HG02981 (cell line): ENCODE measurements around the gene ATP9A.
"Not testable (repeated sequence)": the region's sequence is repeated elsewhere in the genome, so short reads cannot be mapped to it uniquely, and the experiment has no call there.

Experiments
- ATAC-seq: cut with Tn5 transposase; IDR thresholded peaks from one replicate; pipeline ENCODE4 v1.9.1; 2021; ENCODE audit warnings: mild to moderate bottlenecking, moderate library complexity; ENCODE audit not compliant: unreplicated experiment

Gene ATP9A

GRCh38 chr20:51727872-51728271 lies 40.3 kb downstream of the ATP9A start:
- ATAC-seq: no peak

DNA sequence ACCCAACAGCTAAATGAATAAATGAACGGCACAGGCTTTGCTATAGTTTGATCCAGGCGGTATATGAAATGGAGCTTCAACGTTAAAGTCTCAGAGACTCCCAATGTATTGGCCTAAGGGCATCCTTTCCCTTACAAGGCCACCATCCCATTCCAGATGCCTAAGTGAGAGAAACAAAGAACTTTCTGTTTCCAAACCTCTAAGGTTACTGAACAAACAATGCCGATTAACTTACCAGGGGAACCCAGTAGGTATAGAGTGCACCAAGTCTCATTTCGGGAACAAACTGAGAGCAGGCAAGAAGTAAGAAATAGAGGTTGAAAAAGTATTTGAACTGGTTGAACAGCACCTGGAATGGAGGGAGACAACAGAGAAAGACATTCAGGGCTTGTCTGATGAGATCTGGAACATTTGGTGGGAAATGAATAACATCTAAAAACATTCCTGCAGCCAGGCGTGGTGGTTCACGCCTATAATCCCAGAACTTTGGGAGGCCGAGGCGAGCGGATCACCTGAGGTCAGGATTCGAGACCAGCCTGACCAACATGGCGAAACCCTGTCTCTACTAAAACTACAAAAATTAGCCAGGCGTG lies 42.5 kb downstream of the ATP9A start:
- no peak for ATAC-seq

- ATAC-seq: not testable (repeated sequence)
Measured at GRCh38 chr20:51723026-51723425, 45.2 kb downstream of the ATP9A start.

GRCh38 chr20:51722246-51722645 lies 45.9 kb downstream of the ATP9A start:
- not testable (repeated sequence) for ATAC-seq

DNA sequence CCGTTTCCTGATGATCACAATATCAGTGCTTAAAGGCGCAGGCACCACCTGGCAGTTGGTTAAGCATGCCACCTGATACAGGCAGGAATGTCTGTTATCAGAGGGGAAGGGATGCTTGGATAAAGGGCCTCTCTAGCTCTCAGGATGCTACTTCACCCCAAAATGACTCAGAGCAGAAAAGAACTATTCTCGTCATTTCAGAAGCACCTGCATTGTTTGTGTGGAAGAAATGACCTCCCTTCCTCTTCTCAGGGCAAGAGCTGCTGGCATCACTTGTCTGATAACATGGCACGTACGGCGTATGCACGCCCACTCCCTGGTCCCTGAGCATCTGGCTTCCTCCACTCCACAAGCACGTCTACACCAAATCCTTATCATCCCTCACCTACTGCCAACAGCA lies 47.3 kb downstream of the ATP9A start:
- ATAC-seq: no peak

- ATAC-seq: no peak
Measured at GRCh38 chr20:51720384-51720783, 47.8 kb downstream of the ATP9A start.

DNA sequence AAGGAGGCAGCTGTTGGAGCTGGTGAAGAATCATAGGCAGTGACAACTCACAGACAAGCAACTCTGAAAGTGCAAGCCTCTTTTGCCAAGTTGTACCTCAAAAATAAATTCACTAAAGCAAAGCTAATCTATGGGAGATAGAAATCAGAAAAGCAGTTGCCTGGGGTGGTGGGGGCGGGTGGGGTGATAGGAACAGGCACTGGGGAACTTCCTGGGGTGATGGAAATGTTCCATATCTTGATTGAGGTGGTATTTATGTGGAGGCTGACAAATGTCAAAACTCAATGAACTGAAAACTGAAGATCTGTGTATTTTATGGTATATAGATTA lies 52.4 kb downstream of the ATP9A start:
- ATAC-seq: no peak

GRCh38 chr20:51715163-51715855 lies 52.9 kb downstream of the ATP9A start:
- ATAC-seq: no peak

GRCh38 chr20:51713213-51713598 lies 55.0 kb downstream of the ATP9A start:
- no peak for ATAC-seq

DNA sequence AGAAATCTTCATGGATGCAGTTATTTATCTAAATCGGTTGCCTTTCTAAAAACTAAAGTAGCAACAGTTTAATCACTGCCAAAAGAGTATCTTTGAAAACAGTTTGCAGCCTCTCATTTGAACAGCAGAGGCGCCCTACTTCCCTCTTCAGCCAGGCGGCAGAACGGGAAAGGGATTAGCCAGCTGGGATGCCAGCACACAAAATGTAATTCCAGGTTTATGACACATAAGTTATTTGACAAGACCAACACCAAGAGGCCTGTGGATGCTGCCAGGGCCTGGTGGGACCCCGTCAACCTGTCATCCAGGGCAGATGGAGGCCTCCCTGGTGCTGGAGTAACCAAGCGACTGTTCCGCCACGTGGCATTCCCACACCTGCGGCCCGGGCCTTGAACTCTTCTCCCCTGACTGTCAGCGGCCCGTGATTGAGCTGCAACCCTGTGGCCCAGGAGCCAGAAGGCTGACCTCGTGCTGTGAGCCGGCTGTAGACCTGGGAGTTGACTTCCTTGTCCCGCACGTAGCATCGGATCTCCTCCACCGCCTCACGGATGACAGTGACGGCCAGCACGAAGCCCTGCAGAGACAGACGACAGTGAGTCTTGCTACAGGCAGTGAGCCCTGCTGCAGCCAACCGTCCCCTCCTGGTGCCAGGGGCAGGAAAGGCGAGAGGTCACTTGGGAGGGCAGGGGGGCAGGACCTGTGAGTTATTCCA lies 55.5 kb downstream of the ATP9A start:
- no peak for ATAC-seq

GRCh38 chr20:51711426-51711825 lies 56.8 kb downstream of the ATP9A start:
- ATAC-seq: no peak

- no peak for ATAC-seq
Measured at GRCh38 chr20:51710361-51710894, 57.8 kb downstream of the ATP9A start.

DNA sequence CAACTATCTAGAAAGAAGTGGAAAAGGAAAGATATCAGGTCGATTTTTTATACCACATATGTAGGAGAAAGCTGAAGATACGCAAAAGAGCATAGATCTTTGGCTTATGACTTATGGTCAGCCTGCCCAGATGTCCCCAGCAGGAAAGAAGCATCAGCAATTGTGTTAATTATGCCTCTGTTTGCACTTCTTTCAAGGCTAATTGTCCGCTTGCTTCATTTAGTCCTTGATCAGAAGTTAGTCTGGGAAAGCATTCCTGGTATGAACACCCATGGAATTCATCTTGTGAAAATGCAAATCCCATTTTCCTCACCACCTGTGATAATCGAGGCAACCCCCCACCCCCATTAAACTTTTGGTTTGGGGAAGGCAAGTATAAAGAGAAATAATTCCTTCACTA lies 62.8 kb downstream of the ATP9A start:
- ATAC-seq: no peak

- ATAC-seq: no peak
Measured at GRCh38 chr20:51703400-51704287, 64.5 kb downstream of the ATP9A start.

- no peak for ATAC-seq
Measured at GRCh38 chr20:51702556-51702955, 65.6 kb downstream of the ATP9A start.

DNA sequence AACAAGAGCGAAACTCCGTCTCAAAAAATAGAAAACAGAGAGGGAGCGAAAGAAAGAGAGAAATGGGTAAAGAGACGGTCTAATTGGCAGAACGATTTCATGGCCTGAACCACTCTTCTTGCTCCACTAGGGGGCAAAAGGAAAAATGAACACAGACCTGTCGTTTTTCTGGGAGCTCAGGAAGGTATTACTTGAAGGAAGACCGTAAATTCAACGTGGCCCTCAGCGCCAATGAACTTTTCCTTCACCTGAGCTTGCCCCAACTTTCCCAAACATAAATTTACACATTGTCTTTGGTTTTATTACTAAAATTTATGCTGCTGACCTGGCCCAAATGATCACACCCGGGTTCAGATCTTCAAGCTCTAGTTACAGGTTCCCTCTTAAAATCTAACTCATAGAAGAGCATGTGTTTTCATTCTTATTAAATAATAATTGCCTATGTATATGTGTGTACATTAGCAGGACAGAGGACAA lies 67.3 kb downstream of the ATP9A start:
- no peak for ATAC-seq

- ATAC-seq: no peak
Measured at GRCh38 chr20:51698252-51698651, 69.9 kb downstream of the ATP9A start.

GRCh38 chr20:51697096-51697826 lies 70.9 kb downstream of the ATP9A start:
- no peak for ATAC-seq

DNA sequence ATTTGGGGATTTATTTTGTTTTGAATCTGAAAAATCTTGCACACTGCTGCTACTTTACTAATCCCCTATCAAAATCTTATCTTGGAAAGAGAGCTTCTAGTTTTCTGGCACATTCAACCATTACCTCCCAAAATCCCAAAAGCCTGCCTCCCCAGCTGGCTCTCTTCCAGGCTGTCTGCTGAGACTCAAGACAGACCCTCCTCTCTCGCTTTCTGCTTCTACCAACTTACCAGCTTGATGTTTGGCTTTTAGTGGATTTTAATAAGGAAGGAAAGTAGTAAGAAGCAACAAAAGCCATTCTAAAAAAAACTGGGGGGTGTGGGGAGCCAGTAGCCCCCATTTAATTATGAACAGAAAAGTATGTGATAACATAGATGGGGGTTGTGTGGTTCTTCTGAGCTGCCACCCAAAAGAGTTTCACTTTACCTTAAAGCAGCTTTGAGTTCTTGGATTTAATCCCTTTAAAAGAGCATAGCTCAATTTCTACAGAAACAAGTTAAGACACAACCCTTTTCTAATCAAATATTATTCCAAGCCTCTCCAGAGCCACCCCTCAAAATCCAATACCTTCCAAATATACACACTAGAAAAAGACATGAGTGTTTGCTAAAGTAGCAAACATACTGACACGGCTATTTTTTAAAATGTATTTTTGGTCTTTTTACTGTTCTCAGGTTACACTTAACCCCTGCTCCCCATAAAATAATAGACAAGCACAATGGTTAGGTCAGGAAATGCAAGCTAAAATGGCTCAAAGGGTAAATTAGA lies 71.7 kb downstream of the ATP9A start:
- ATAC-seq: no peak
